ENCODE measurements around the gene CNMD.

CNMD gene

DNA sequence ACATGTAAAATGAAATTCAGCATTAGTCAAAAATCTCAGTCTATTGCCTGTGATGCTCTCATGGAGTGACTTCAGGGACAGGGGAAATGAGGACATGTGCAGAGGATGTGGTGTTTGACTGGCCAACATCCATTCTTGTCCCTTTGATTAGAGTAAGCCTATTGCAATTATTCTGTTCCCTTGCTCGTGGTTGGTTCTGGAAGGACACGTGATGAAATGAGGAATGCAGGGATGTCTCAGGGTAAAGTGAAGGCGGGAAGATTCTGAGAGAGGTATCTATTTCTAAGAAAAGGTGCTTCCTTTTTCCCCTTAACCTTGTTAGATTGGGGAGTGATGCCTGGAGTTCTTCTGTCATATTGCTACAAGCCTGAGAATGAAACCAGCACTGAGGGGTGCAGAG lies 37.1 kb upstream of the CNMD start:
- Histone ChIP-seq H3K9ac (ENCODE audit: low read length) (no peak overlapping the region), H3K9me3 (ENCODE audit: control insufficient read depth, low read length) (no peaks in the 10 kb centered on the region), H3K36me3 (ENCODE audit: control insufficient read depth, insufficient read depth, low read length, severe bottlenecking) (no peaks in the 10 kb centered on the region), H3K4me3 (ENCODE audit: low read length) (no peak overlapping the region), H3K27me3 (replicated peaks; ENCODE audit: control insufficient read depth, insufficient read depth, low read length) (peaks cover 32% of the 10 kb centered on the region), H3K4me1 (ENCODE audit: control insufficient read depth, insufficient read depth, low read length) (no peaks in the 10 kb centered on the region)
- no peak for DNase-seq (ENCODE audit: low read depth)

DNA sequence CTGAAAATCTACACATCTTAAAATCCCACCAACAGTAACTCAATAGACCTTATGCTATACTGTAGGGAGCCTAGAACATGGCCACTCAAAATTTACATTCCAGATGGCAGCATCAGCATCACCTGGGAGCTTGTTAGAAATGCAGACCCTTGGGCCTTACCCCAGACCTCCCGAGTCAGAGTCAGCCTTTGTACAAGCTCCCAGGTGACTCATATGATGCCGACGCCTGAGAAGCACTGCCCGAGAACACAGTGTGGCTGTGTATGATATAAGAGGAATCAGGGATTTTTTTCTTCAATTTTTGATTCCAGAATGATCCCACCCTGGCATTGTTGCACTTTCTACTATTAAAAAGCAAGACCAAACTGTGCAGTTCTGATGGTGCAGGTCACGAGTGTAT lies 35.9 kb upstream of the CNMD start:
- DNase-seq (ENCODE audit: low read depth) = no peak
- H3K36me3 ChIP-seq (ENCODE audit: control insufficient read depth, insufficient read depth, low read length, severe bottlenecking) = no peaks in the 10 kb centered on the region
- no peaks in the 10 kb centered on the region for H3K4me1 ChIP-seq (ENCODE audit: control insufficient read depth, insufficient read depth, low read length)
- no peak overlapping the region for H3K9ac ChIP-seq (ENCODE audit: low read length)
- H3K4me3 ChIP-seq (ENCODE audit: low read length) = no peak overlapping the region
- H3K9me3 ChIP-seq (ENCODE audit: control insufficient read depth, low read length) = no peaks in the 10 kb centered on the region
- H3K27me3 ChIP-seq (replicated peaks; ENCODE audit: control insufficient read depth, insufficient read depth, low read length) = peaks cover 35% of the 10 kb centered on the region

- Histone ChIP-seq H3K9me3 (ENCODE audit: control insufficient read depth, low read length) (no peaks in the 10 kb centered on the region), H3K9ac (ENCODE audit: low read length) (no peak overlapping the region), H3K27me3 (replicated peaks; ENCODE audit: control insufficient read depth, insufficient read depth, low read length) (peaks cover 15% of the 10 kb centered on the region), H3K36me3 (ENCODE audit: control insufficient read depth, insufficient read depth, low read length, severe bottlenecking) (no peaks in the 10 kb centered on the region), H3K4me1 (ENCODE audit: control insufficient read depth, insufficient read depth, low read length) (no peaks in the 10 kb centered on the region), H3K4me3 (ENCODE audit: low read length) (no peak overlapping the region)
- DNase-seq (ENCODE audit: low read depth) = no peak
Measured at GRCh38 chr13:52767949-52768516, 28.4 kb upstream of the CNMD start.

DNA sequence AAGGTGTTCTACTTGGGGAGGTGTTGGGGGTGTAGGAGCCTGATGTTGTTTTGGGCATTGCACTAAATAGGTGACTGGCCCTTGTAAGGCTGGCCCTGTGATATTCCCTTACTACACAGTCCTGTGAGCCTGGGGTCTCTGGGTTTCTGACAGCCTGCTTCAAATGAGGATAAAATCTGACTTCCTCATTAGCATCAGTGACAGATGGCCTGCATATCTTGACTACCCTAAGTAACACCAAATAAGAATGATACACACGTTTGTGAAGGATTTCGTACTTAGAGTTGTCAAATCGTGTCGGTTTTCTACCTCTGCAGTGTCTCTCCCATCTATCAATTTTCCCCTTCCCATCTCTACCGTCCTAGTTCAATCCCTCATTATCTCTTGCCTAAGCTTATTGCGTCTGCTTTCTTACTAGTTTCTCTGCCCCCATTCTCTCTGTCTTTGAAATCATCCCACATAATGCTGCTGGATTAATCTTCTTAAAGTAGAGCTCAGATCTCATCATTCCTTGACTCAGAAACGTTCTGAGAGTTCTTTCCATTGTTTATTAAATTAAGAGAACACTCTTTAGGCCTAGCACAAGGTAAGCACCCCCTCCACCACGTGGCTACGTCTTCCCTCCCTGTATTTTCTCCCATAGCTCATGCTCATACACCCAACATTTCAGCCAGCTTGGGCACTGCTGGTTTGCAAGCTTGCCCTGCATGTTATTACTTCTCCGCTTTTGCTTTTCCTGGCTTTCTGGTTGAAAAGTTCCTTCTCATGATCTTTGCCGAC lies 26.2 kb upstream of the CNMD start:
- Histone ChIP-seq H3K4me1 (ENCODE audit: control insufficient read depth, insufficient read depth, low read length) (no peaks in the 10 kb centered on the region), H3K27me3 (replicated peaks; ENCODE audit: control insufficient read depth, insufficient read depth, low read length) (peaks cover 8% of the 10 kb centered on the region), H3K4me3 (ENCODE audit: low read length) (no peak overlapping the region), H3K36me3 (ENCODE audit: control insufficient read depth, insufficient read depth, low read length, severe bottlenecking) (no peaks in the 10 kb centered on the region), H3K9ac (ENCODE audit: low read length) (no peak overlapping the region), H3K9me3 (ENCODE audit: control insufficient read depth, low read length) (no peaks in the 10 kb centered on the region)
- DNase-seq (ENCODE audit: low read depth) = no peak

- Histone ChIP-seq H3K9ac (ENCODE audit: low read length) (no peak overlapping the region), H3K4me3 (ENCODE audit: low read length) (no peak overlapping the region), H3K27me3 (replicated peaks; ENCODE audit: control insufficient read depth, insufficient read depth, low read length) (peaks cover 2% of the 10 kb centered on the region), H3K9me3 (ENCODE audit: control insufficient read depth, low read length) (no peaks in the 10 kb centered on the region), H3K4me1 (ENCODE audit: control insufficient read depth, insufficient read depth, low read length) (no peaks in the 10 kb centered on the region), H3K36me3 (ENCODE audit: control insufficient read depth, insufficient read depth, low read length, severe bottlenecking) (no peaks in the 10 kb centered on the region)
- no peak for DNase-seq (ENCODE audit: low read depth)
Measured at GRCh38 chr13:52760077-52760476, 20.5 kb upstream of the CNMD start.

DNA sequence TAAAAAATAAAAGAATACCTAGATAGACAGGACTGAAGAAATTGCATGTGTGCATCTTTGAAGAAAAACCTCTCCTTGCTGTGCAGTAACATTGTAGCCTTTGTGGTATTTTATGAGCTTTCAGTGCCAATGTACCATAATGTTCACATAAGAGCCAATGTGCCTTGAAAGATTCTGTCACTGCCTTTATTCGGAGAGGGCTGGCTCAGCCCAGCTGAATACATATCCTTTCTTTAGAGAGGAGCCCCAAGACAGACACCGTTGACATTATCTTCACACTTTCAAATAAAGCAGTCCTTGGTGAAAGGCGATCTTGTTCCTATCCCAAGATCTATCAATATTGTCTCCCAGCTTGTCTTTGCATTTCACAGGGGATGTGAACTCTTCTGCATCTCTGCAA lies 18.5 kb upstream of the CNMD start:
- Histone ChIP-seq H3K4me3 (ENCODE audit: low read length) (no peak overlapping the region), H3K9ac (ENCODE audit: low read length) (no peak overlapping the region), H3K27me3 (replicated peaks; ENCODE audit: control insufficient read depth, insufficient read depth, low read length) (peaks cover 2% of the 10 kb centered on the region), H3K4me1 (ENCODE audit: control insufficient read depth, insufficient read depth, low read length) (no peaks in the 10 kb centered on the region), H3K9me3 (ENCODE audit: control insufficient read depth, low read length) (no peaks in the 10 kb centered on the region), H3K36me3 (ENCODE audit: control insufficient read depth, insufficient read depth, low read length, severe bottlenecking) (no peaks in the 10 kb centered on the region)
- DNase-seq (ENCODE audit: low read depth) = no peak

- H3K36me3 ChIP-seq (ENCODE audit: control insufficient read depth, insufficient read depth, low read length, severe bottlenecking) = no peaks in the 10 kb centered on the region
- H3K9me3 ChIP-seq (ENCODE audit: control insufficient read depth, low read length) = no peaks in the 10 kb centered on the region
- DNase-seq (ENCODE audit: low read depth) = no peak
- no peaks in the 10 kb centered on the region for H3K4me1 ChIP-seq (ENCODE audit: control insufficient read depth, insufficient read depth, low read length)
- H3K9ac ChIP-seq (ENCODE audit: low read length) = no peak overlapping the region
- peaks cover 6% of the 10 kb centered on the region for H3K27me3 ChIP-seq (replicated peaks; ENCODE audit: control insufficient read depth, insufficient read depth, low read length)
- H3K4me3 ChIP-seq (ENCODE audit: low read length) = no peak overlapping the region
Measured at GRCh38 chr13:52751196-52751595, 11.6 kb upstream of the CNMD start.

- H3K36me3 ChIP-seq (ENCODE audit: control insufficient read depth, insufficient read depth, low read length, severe bottlenecking) = no peaks in the 10 kb centered on the region
- H3K9ac ChIP-seq (ENCODE audit: low read length) = no peak overlapping the region
- H3K4me1 ChIP-seq (ENCODE audit: control insufficient read depth, insufficient read depth, low read length) = no peaks in the 10 kb centered on the region
- H3K4me3 ChIP-seq (ENCODE audit: low read length) = no peak overlapping the region
- peaks cover 11% of the 10 kb centered on the region for H3K27me3 ChIP-seq (replicated peaks; ENCODE audit: control insufficient read depth, insufficient read depth, low read length)
- H3K9me3 ChIP-seq (ENCODE audit: control insufficient read depth, low read length) = no peaks in the 10 kb centered on the region
- DNase-seq (ENCODE audit: low read depth) = no peak
Measured at GRCh38 chr13:52750713-52751112, 11.1 kb upstream of the CNMD start.

GRCh38 chr13:52749419-52749818 lies 9.8 kb upstream of the CNMD start:
- H3K4me1 ChIP-seq (ENCODE audit: control insufficient read depth, insufficient read depth, low read length) = no peaks in the 10 kb centered on the region
- no peaks in the 10 kb centered on the region for H3K36me3 ChIP-seq (ENCODE audit: control insufficient read depth, insufficient read depth, low read length, severe bottlenecking)
- no peaks in the 10 kb centered on the region for H3K9me3 ChIP-seq (ENCODE audit: control insufficient read depth, low read length)
- H3K9ac ChIP-seq (ENCODE audit: low read length) = no peak overlapping the region
- peaks cover 17% of the 10 kb centered on the region for H3K27me3 ChIP-seq (replicated peaks; ENCODE audit: control insufficient read depth, insufficient read depth, low read length)
- DNase-seq (ENCODE audit: low read depth) = no peak
- no peak overlapping the region for H3K4me3 ChIP-seq (ENCODE audit: low read length)

DNA sequence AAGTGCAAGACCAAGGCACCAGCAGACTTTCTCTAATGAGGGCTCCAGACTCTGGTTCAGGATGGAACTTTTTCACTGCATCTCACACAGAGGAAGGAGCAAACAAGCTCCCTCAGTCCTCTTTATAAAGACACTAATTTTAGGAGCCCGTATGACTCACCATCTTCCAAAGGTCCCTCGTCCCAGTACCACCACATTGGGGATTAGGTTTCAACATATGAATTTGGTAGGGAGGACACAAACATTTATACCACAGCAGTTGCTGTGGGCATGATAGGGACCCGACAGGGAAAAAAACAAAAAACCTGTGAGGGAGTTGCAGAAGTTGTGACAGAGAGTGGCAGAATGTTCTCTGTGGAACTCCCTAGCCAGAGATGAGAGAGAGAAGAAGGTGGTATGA lies 6.5 kb upstream of the CNMD start:
- Histone ChIP-seq H3K4me1 (ENCODE audit: control insufficient read depth, insufficient read depth, low read length) (no peaks in the 10 kb centered on the region), H3K9ac (ENCODE audit: low read length) (no peak overlapping the region), H3K27me3 (replicated peaks; ENCODE audit: control insufficient read depth, insufficient read depth, low read length) (peaks cover 21% of the 10 kb centered on the region), H3K4me3 (ENCODE audit: low read length) (no peak overlapping the region), H3K36me3 (ENCODE audit: control insufficient read depth, insufficient read depth, low read length, severe bottlenecking) (no peaks in the 10 kb centered on the region), H3K9me3 (ENCODE audit: control insufficient read depth, low read length) (no peaks in the 10 kb centered on the region)
- no peak for DNase-seq (ENCODE audit: low read depth)

- no peaks in the 10 kb centered on the region for H3K36me3 ChIP-seq (ENCODE audit: control insufficient read depth, insufficient read depth, low read length, severe bottlenecking)
- no peak for DNase-seq (ENCODE audit: low read depth)
Measured at GRCh38 chr13:52744842-52745375, 5.3 kb upstream of the CNMD start.

More at GRCh38 chr13:52744842-52745375, 5.3 kb upstream of the CNMD start:
- Histone ChIP-seq H3K9me3 (ENCODE audit: control insufficient read depth, low read length) (no peaks in the 10 kb centered on the region), H3K4me3 (ENCODE audit: low read length) (no peak overlapping the region), H3K4me1 (ENCODE audit: control insufficient read depth, insufficient read depth, low read length) (no peaks in the 10 kb centered on the region), H3K27me3 (replicated peaks; ENCODE audit: control insufficient read depth, insufficient read depth, low read length) (peaks cover 27% of the 10 kb centered on the region), H3K9ac (ENCODE audit: low read length) (no peak overlapping the region)

Data from adipocyte (in vitro differentiated cells).